Measurements from ENCODE around the gene DHX40.

DNA sequence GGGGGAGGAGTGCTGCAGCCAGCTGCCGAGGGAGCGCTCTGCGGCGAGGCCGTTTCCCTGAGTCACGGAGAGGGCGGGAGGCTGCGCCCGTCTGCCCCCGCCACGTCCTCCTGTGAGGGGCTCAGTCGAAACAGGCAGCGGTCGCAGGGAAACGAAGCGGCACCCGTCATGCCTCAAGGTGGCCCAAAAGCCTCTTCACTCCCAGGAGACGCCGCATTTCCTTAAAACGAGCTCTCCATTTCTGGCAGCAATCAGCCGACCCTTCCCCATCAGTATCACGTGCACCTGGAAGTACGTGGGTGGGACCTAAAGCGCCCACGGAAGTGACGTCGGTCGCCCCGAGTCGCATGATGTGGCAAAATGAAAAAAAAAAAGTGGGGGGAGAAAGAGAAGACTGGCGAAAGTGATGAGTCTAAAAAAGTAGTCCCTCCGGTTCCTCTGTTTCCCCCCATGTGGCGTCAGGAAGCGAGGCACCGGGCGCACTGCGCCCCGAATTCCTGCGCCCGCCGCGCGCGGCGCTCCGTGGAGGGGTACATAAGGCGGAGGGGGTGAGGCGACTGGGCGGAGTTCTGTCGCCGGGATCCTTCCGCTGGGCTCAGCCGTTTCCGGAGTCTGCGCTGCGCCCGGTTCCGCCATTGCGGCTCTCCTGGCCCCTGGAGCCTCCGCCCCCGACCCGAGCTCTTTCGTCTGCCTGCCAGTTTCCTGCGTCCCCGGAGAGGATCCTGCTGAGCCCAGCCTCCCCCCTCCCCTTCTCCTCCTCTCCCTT, 54.1 kb downstream of the DHX40 start, which contains the start of gene CLTC:
- TF ChIP-seq, protein P1, sequence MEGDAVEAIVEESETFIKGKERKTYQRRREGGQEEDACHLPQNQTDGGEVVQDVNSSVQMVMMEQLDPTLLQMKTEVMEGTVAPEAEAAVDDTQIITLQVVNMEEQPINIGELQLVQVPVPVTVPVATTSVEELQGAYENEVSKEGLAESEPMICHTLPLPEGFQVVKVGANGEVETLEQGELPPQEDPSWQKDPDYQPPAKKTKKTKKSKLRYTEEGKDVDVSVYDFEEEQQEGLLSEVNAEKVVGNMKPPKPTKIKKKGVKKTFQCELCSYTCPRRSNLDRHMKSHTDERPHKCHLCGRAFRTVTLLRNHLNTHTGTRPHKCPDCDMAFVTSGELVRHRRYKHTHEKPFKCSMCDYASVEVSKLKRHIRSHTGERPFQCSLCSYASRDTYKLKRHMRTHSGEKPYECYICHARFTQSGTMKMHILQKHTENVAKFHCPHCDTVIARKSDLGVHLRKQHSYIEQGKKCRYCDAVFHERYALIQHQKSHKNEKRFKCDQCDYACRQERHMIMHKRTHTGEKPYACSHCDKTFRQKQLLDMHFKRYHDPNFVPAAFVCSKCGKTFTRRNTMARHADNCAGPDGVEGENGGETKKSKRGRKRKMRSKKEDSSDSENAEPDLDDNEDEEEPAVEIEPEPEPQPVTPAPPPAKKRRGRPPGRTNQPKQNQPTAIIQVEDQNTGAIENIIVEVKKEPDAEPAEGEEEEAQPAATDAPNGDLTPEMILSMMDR (IDR thresholded peaks at IDR 0.05; ENCODE audit: insufficient read depth, low read length, poor library complexity, severe bottlenecking), result no peak
- TF ChIP-seq EZH2phosphoT487 (conservative IDR thresholded peaks at IDR 0.05; ENCODE audit: low read length), result no peak

Data from SU-DHL-6 (cell line).